PC-9 (cell line): ENCODE data around the gene IQSEC1. TPM values are rescaled to one million over a fixed set of nuclear protein-coding genes. Genes with fewer than 3 reads are reported as not detected.

ENCODE experiments used
- BruUV-seq: library from RNA; stranded (reverse); fragments of 400-500 nt; replicated peaks from 2 replicates; lab custom pipeline; 2021; lab: Mats Ljungman, UMichigan
- CTCF ChIA-PET: fragments of 300-600 bp; sonication (Branson Sonifier 250); formaldehyde crosslinking; loops from one replicate; lab custom pipeline; 2022; ENCODE audit warnings: antibody characterized with exemption; lab: Charles Lee
- POLR2A ChIA-PET: fragments of 300-600 bp; sonication (Branson Sonifier 250); formaldehyde crosslinking; loops from one replicate; lab custom pipeline; 2022; ENCODE audit warnings: antibody characterized with exemption; ENCODE audit not compliant: unreplicated experiment; lab: Charles Lee
- DNase-seq, 2 experiments: peaks; one replicate each; pipeline versions ENCODE4 v3.0.0 to v3.0.0-alpha.2; 2015 to 2022; ENCODE audit warnings: mixed read lengths in 1 of 2
- H2AFZ ChIP-seq: fragments of 200-600 bp; sonication (generic); 2 replicates; pipeline ENCODE4 v1.8.1; 2017; ENCODE audit warnings: antibody characterized with exemption
- H3F3A ChIP-seq: fragments of 200-600 bp; sonication (generic); 2 replicates; pipeline ENCODE4 v1.8.1; 2017; ENCODE audit warnings: antibody characterized with exemption, mild to moderate bottlenecking, low read depth; ENCODE audit not compliant: insufficient read depth
- H3K27ac ChIP-seq: fragments of 200-600 bp; sonication (generic); 2 replicates; pipeline ENCODE4 v1.6.1; 2016; ENCODE audit warnings: mixed run types
- H3K27me3 ChIP-seq: fragments of 200-600 bp; sonication (generic); 2 replicates; pipeline ENCODE4 v1.6.1; 2016; ENCODE audit warnings: low read depth, mixed run types; ENCODE audit not compliant: insufficient read depth
- H3K36me3 ChIP-seq: fragments of 200-600 bp; sonication (generic); 2 replicates; pipeline ENCODE4 v1.6.1; 2016; ENCODE audit warnings: low read depth, mixed run types
- H3K4me1 ChIP-seq: fragments of 200-600 bp; sonication (generic); replicated peaks from 2 replicates; pipeline ENCODE4 v1.6.1; 2016; ENCODE audit warnings: mixed run types; ENCODE audit not compliant: insufficient read depth
- H3K4me2 ChIP-seq: fragments of 200-600 bp; sonication (generic); 2 replicates; pipeline ENCODE4 v1.6.1; 2017; ENCODE audit warnings: mixed run types
- H3K4me3 ChIP-seq: fragments of 200-600 bp; sonication (generic); 2 replicates; pipeline ENCODE4 v1.6.1; 2016; ENCODE audit warnings: mixed run types
- H3K79me2 ChIP-seq: fragments of 200-600 bp; sonication (generic); 2 replicates; pipeline ENCODE4 v1.6.1; 2017; ENCODE audit warnings: low read depth, mixed run types
- H3K9me2 ChIP-seq: fragments of 200-600 bp; sonication (generic); 2 replicates; pipeline ENCODE4 v1.8.1; 2017; ENCODE audit warnings: mild to moderate bottlenecking; ENCODE audit not compliant: insufficient read depth
- H3K9me3 ChIP-seq: fragments of 200-600 bp; sonication (generic); 2 replicates; pipeline ENCODE4 v1.8.1; 2016; ENCODE audit warnings: low read depth; ENCODE audit not compliant: insufficient read depth
- H4K20me1 ChIP-seq: fragments of 200-600 bp; sonication (generic); 2 replicates; pipeline ENCODE4 v1.8.1; 2017; ENCODE audit not compliant: insufficient read depth
- CTCF ChIP-seq: fragments of 200-600 bp; sonication (generic); conservative IDR thresholded peaks from 2 replicates; pipeline ENCODE4 v1.6.1; 2017; ENCODE audit warnings: mixed run types, antibody characterized with exemption, mild to moderate bottlenecking, moderate library complexity
- EZH2 ChIP-seq: fragments of 200-600 bp; sonication (generic); IDR thresholded peaks from 2 replicates; pipeline ENCODE4 v1.8.0; 2017; ENCODE audit warnings: antibody characterized with exemption, low read depth
- intact Hi-C: fragments of 100-400 bp; cut with micrococcal nuclease; formaldehyde crosslinking; loops from one replicate; pipeline ENCODE4 v1.10.0; 2022; ENCODE audit not compliant: unreplicated experiment
- total RNA-seq: library from RNA; stranded (reverse); gene quantifications from 2 replicates; pipeline ENCODE4 v1.2.3, GENCODE V29; 2021

The IQSEC1 gene
- total RNA-seq, 1 experiment from 2014 or later = 30.7 TPM

GRCh38 chr3:13040361-13041074 lies 32.7 kb downstream of the IQSEC1 start:
- TF ChIP-seq CTCF (no peak), EZH2 (no peak)
- Histone ChIP-seq H4K20me1 (no peaks in the 10 kb centered on the region), H3K4me3 (no peak overlapping the region), H3F3A (no peaks in the 10 kb centered on the region), H3K79me2 (no peaks in the 10 kb centered on the region), H3K4me1 (no peaks in the 10 kb centered on the region), H3K27me3 (no peaks in the 10 kb centered on the region), H3K4me2 (no peak overlapping the region), H3K9me2 (no peaks in the 10 kb centered on the region), H3K36me3 (no peaks in the 10 kb centered on the region), H2AFZ (no peak overlapping the region), H3K9me3 (no peaks in the 10 kb centered on the region), H3K27ac (no peak overlapping the region)
- DNase-seq = no peak
- intact Hi-C loops = no loop called here
- ChIA-PET CTCF (no interaction called here), POLR2A (no interaction called here)
- no TSS peak for BruUV-seq

- DNase-seq = no peak
- H3K9me3 ChIP-seq = no peaks in the 10 kb centered on the region
Observed at GRCh38 chr3:13039213-13039896, 33.9 kb downstream of the IQSEC1 start.

More at GRCh38 chr3:13039213-13039896, 33.9 kb downstream of the IQSEC1 start:
- Histone ChIP-seq H3K9me2 (no peaks in the 10 kb centered on the region), H3F3A (no peaks in the 10 kb centered on the region), H3K4me3 (no peak overlapping the region), H3K4me1 (no peaks in the 10 kb centered on the region), H4K20me1 (no peaks in the 10 kb centered on the region), H3K79me2 (no peaks in the 10 kb centered on the region), H3K36me3 (no peaks in the 10 kb centered on the region), H3K27ac (no peak overlapping the region), H3K4me2 (no peak overlapping the region), H2AFZ (no peak overlapping the region), H3K27me3 (no peaks in the 10 kb centered on the region)
- CTCF ChIA-PET = no interaction called here
- intact Hi-C loops = no loop called here
- BruUV-seq = no TSS peak
- POLR2A ChIA-PET = no interaction called here
- TF ChIP-seq EZH2 (no peak), CTCF (no peak)
